Coronary artery (tissue), 2 donors: ENCODE data around the gene RPL41.
A peak's percentile ranks its signal among the peaks of the same experiment; 100 is the strongest.

Experiments used
- DNase-seq: peaks from one replicate; pipeline ENCODE4 v3.0.0-alpha.2; 2017; ENCODE audit warnings: low spot score
- H3K27ac ChIP-seq, 2 donors: fragments of 200-600 bp; sonication (generic); one replicate each; pipeline ENCODE4 v1.5.1; 2016 to 2019
- H3K4me3 ChIP-seq: fragments of 200-600 bp; sonication (generic); 2 replicates; pipeline ENCODE4 v1.5.1; 2016; ENCODE audit warnings: mild to moderate bottlenecking, moderate library complexity
- CTCF ChIP-seq: fragments of 200-600 bp; sonication (generic); IDR thresholded peaks from one replicate; pipeline ENCODE4 v1.5.1; 2019; ENCODE audit warnings: antibody characterized with exemption

Gene RPL41

GRCh38 chr12:56137853-56138571, 21.6 kb downstream of the RPL41 start:
- TF ChIP-seq CTCF, result no peak
- DNase-seq, result no peak
- Histone ChIP-seq H3K4me3 (no peak overlapping the region), H3K27ac (no peak overlapping the region)

- Histone ChIP-seq H3K4me3 (no peak overlapping the region), H3K27ac (peak overlapping the region in 1 of 2 donors; percentile 64)
- no peak for DNase-seq
- TF ChIP-seq CTCF, result no peak
Measured at GRCh38 chr12:56141946-56142784, 25.7 kb downstream of the RPL41 start.

- DNase-seq, result no peak
- Histone ChIP-seq H3K27ac (peak overlapping the region in 1 of 2 donors; percentile 64), H3K4me3 (no peak overlapping the region)
- TF ChIP-seq CTCF, result no peak
Measured at GRCh38 chr12:56143217-56143616, 26.8 kb downstream of the RPL41 start.

- H3K27ac ChIP-seq, result peak overlapping the region in 1 of 2 donors; percentile 64
- no peak for TF ChIP-seq CTCF
- DNase-seq, result no peak
- no peak overlapping the region for H3K4me3 ChIP-seq
Measured at GRCh38 chr12:56143870-56144269, 27.4 kb downstream of the RPL41 start.

- no peak overlapping the region for H3K27ac ChIP-seq
- no peak for TF ChIP-seq CTCF
- DNase-seq, result no peak
- H3K4me3 ChIP-seq, result no peak overlapping the region
Measured at GRCh38 chr12:56145217-56145616, 28.8 kb downstream of the RPL41 start.

- TF ChIP-seq CTCF, result no peak
- Histone ChIP-seq H3K27ac (peak overlapping the region in 1 of 2 donors; percentile 72), H3K4me3 (no peak overlapping the region)
- no peak for DNase-seq
Measured at GRCh38 chr12:56146492-56147460, 30.3 kb downstream of the RPL41 start.
